ENCODE results near the gene PIK3AP1.

PIK3AP1 gene

GRCh38 chr10:96608262-96608661 lies 112.1 kb downstream of the PIK3AP1 start:
- DNase-seq: no peak

GRCh38 chr10:96606946-96607345 lies 113.4 kb downstream of the PIK3AP1 start:
- DNase-seq: no peak

- no peak for DNase-seq
Observed at GRCh38 chr10:96606216-96606615, 114.1 kb downstream of the PIK3AP1 start.

- DNase-seq: no peak
Observed at GRCh38 chr10:96600337-96600736, 120.0 kb downstream of the PIK3AP1 start.

- DNase-seq: no peak
Observed at GRCh38 chr10:96598846-96599245, 121.5 kb downstream of the PIK3AP1 start.

- no peak for DNase-seq
Observed at GRCh38 chr10:96596422-96597407, 123.6 kb downstream of the PIK3AP1 start.

- DNase-seq: no peak
Observed at GRCh38 chr10:96595741-96596140, 124.6 kb downstream of the PIK3AP1 start.

- DNase-seq: no peak
Observed at GRCh38 chr10:96591946-96592345, 128.4 kb downstream of the PIK3AP1 start.

GRCh38 chr10:96588616-96589419 lies 131.5 kb downstream of the PIK3AP1 start:
- no peak for DNase-seq

GRCh38 chr10:96588060-96588554 lies 132.2 kb downstream of the PIK3AP1 start:
- peak; percentile 4 to 15 for DNase-seq

- DNase-seq: peak; percentile 31 to 79
Observed at GRCh38 chr10:96587264-96588059, 132.9 kb downstream of the PIK3AP1 start.

- DNase-seq: peak; percentile 39 to 88
Observed at GRCh38 chr10:96586419-96587263, 133.7 kb downstream of the PIK3AP1 start, which contains the start of gene TM9SF3. TSS of gene TM9SF3 (minus strand) at chr10:96587012. CDS start at chr10:96586835, 177 bp downstream.

- DNase-seq: peak in 1 of 2 experiments; percentile 38
Observed at GRCh38 chr10:96585736-96586418, 134.4 kb downstream of the PIK3AP1 start.

GRCh38 chr10:96584474-96584873 lies 135.8 kb downstream of the PIK3AP1 start:
- DNase-seq: no peak

- no peak for DNase-seq
Observed at GRCh38 chr10:96584035-96584434, 136.3 kb downstream of the PIK3AP1 start.

- no peak for DNase-seq
Observed at GRCh38 chr10:96579133-96579532, 141.2 kb downstream of the PIK3AP1 start.

- no peak for DNase-seq
Observed at GRCh38 chr10:96578633-96579032, 141.7 kb downstream of the PIK3AP1 start.

- DNase-seq: no peak
Observed at GRCh38 chr10:96578022-96578421, 142.3 kb downstream of the PIK3AP1 start.

- DNase-seq: no peak
Observed at GRCh38 chr10:96577069-96577468, 143.2 kb downstream of the PIK3AP1 start.

GRCh38 chr10:96576277-96576980 lies 143.9 kb downstream of the PIK3AP1 start:
- DNase-seq: no peak
